ENCODE data around the gene CCDC83.

- TF ChIP-seq CTCF (IDR thresholded peaks at IDR 0.05) (no peak), POLR2A (IDR thresholded peaks at IDR 0.05) (no peak)
These were observed 98.4 kb downstream of the CCDC83 start for GRCh38 chr11:85953491-85954143.
